Stomach smooth muscle (tissue), 2 donors: ENCODE results near the gene CEPT1.
A peak's percentile ranks its signal among the peaks of the same experiment; 100 is the strongest.
"Not testable (repeated sequence)": the region's sequence is repeated elsewhere in the genome, so short reads cannot be mapped to it uniquely, and the experiment has no call there.

Experiments
- H3K27ac ChIP-seq: one replicate; pipeline ENCODE4 v1.7.0; 2013; ENCODE audit warnings: mild to moderate bottlenecking, low read length, inconsistent platforms
- H3K27me3 ChIP-seq, 2 donors: one replicate each; pipeline ENCODE4 v1.7.0; 2013; ENCODE audit warnings: low read length in 2 of 2; ENCODE audit not compliant: insufficient read depth in 2 of 2, control insufficient read depth in 1 of 2
- H3K36me3 ChIP-seq, 2 donors: one replicate each; pipeline ENCODE4 v1.7.0; 2013; ENCODE audit warnings: low read length in 2 of 2; ENCODE audit not compliant: control insufficient read depth in 2 of 2, insufficient read depth in 2 of 2
- H3K4me1 ChIP-seq: one replicate; pipeline ENCODE4 v1.7.0; 2013; ENCODE audit warnings: low read length; ENCODE audit not compliant: control insufficient read depth, insufficient read depth
- H3K4me3 ChIP-seq, 2 donors: one replicate each; pipeline ENCODE4 v1.7.0; 2013; ENCODE audit warnings: low read length in 2 of 2
- H3K9ac ChIP-seq, 2 donors: one replicate each; pipeline ENCODE4 v1.7.0; 2013; ENCODE audit warnings: low read length in 2 of 2, mild to moderate bottlenecking in 1 of 2
- H3K9me3 ChIP-seq, 2 donors: one replicate each; pipeline ENCODE4 v1.7.0; 2013; ENCODE audit warnings: low read length in 2 of 2; ENCODE audit not compliant: control insufficient read depth in 2 of 2
- donor health status: healthy.
- donor health status: Pancreatic carcinoma.

CEPT1 gene

DNA sequence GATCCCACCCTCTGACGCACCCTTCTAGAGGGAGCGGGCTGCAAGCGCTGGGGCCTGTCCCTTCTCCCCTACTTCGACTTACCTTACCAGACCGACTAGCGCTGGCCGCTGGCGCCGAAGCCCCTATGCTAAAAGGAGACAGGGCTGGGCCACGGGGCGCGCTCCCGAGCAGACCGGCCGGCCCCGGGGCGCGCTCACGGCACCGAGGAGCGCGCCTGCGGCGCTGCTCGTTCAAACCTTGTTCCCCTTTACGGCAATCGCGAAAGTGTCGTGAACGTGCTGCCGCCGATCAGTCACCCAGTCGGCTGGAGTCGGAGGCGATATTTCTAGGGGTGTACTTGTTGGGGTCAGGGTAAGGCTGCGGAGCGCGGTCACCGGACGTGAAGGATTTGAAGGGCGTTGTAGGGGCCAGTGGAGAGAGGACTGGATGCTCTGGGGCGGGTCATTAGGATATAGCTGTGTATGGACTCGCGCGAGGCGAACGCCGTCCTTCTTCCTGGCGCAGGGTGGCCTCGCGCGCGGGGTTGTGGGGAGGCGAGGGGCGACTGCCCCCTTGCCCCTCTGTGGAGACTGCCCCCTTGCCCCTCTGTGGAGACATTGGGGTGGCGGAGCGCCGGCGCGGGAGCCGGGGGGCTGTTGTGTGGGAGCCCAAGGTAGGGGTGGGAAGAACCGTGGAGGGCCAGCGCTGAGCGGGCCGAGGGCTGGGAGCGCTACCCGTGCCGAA, at the start of gene CEPT1, which contains the start of gene DRAM2:
Gene CEPT1, plus strand, starts transcription at position 268 of the 724 bp plus-strand sequence. CDS start 7,492 bp downstream, outside the sequence.
Gene DRAM2, minus strand, starts transcription at position 138 of the 724 bp plus-strand sequence. CDS start 8,539 bp downstream, outside the sequence.
- Histone ChIP-seq H3K27me3 (no peaks in the 10 kb centered on the region), H3K4me1 (peaks cover 6% of the 10 kb centered on the region), H3K36me3 (peaks cover 0 to 1% of the 10 kb centered on the region in 2 donors), H3K9ac (peak within 1 kb of the TSS; percentile 90 to 93), H3K9me3 (no peaks in the 10 kb centered on the region), H3K27ac (peak within 1 kb of the TSS; percentile 77), H3K4me3 (peak within 1 kb of the TSS; percentile 90 to 91)

DNA sequence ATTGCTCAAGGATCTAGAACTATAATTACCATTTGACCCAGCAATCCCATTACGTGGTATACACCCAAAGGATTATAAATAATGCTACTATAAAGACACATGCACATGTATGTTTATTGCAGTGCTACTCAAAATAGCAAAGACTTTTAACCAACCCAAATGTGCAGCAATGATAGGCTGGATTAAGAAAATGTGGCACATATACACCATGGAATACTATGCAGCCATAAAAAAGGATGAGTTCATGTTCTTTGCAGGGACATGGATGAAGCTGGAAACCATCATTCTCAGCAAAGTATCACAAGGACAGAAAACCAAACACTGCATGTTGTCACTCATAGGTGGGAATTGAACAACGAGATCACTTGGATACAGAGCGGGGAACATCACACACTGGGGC, 44.6 kb upstream of the CEPT1 start:
- not testable (repeated sequence) for H3K27me3 ChIP-seq, H3K4me1 ChIP-seq, H3K4me3 ChIP-seq, H3K9ac ChIP-seq, H3K36me3 ChIP-seq, H3K9me3 ChIP-seq, H3K27ac ChIP-seq

DNA sequence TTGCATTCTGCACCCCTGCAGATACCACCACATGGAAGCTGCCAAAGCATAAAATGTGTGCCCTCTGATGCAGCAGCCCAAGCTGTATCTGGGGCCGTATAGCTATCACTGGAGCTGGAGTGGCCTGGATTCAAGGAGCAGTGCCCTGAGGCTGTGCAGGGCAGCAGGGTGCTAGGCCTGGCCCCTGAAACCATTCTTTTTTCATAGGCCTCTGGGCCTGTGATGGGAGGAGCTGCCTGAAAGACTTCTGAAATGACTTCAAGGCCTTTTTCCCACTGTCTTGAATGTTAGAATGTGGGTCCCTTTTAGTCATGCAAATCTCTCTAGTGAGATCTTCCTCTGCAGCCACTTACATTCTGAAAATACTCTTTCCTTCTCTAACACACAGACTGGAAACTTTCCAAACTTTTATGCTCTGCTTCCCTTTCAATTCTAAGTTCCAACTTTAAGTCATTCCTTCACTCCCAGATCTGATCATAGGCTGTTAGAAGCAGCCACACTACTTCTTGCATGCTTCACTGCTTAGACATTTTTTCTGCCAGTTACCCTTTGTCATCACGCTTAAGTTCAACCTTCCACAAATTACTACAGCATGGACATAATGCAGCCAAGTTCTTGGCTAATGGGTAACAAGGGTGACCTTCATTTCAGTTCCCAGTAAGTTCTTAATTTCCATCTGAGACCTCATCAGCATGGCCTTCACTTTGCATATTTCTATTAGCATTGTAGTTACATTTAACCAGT, 42.5 kb upstream of the CEPT1 start:
- H3K4me3 ChIP-seq, result no peak overlapping the region
- no peak overlapping the region for H3K9ac ChIP-seq
- H3K9me3 ChIP-seq, result peaks cover 3 to 4% of the 10 kb centered on the region in 2 donors
- H3K27me3 ChIP-seq, result no peaks in the 10 kb centered on the region
- H3K4me1 ChIP-seq, result no peaks in the 10 kb centered on the region
- H3K36me3 ChIP-seq, result no peaks in the 10 kb centered on the region
- no peak overlapping the region for H3K27ac ChIP-seq

DNA sequence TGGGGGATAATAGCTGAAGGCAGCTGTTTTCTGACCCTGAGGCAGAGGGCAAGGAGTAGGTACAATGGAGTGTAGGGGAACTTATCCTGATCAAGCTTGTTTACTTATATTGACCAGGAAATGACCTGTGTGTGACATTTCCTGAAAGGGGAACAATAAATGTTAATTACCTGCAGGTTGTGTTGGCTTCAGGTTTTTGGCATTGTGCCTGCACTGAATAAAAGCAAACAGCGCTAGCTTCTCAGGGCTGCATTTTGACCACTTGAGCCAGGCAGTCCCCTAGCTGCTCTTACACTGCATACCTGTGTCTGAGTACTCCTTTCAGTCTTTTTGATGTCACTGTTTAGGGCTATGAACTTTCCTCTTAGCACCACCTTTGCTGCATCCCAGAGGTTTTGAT, 40.7 kb upstream of the CEPT1 start:
- Histone ChIP-seq H3K9ac (no peak overlapping the region), H3K4me3 (no peak overlapping the region), H3K27me3 (no peaks in the 10 kb centered on the region), H3K4me1 (no peaks in the 10 kb centered on the region), H3K9me3 (peaks cover 3 to 4% of the 10 kb centered on the region in 2 donors), H3K27ac (no peak overlapping the region), H3K36me3 (no peaks in the 10 kb centered on the region)

DNA sequence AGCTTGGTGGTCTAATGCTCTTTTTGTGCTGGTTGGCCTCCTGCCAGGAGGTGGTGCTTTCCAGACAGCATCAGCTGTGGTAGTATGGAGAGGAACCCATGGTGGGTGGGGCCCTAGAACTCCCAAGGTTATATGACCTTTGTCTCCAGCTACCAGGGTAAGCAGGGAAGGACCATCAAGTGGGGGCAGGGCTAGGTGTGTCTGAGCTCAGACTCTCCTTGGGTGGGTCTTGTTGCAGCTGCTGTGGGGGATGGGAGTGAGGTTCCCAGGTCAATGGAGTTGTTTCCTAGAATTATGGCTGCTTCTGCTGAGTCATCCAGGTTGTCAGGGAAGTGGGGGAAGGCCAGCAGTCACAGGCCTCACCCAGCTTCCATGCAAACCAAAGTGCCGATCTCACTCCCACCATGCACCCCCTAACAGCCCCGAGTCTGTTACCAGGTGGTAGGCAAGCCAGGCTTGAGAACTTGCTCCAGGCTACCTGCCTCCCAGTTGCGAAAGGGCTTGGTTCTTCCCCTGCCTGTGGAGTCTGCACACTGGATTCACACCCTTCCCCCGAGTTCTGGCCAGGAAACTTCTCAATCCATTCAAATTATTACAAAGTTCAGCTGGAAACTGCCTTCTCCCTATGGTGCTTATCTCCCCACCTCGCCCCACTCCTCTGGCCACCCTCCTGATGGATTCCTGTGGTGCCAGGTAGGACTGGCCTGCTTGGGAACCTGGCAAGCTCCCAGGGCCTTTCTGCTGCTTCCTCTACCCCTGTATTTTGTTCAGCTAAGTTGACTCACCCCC, 38.0 kb upstream of the CEPT1 start:
- no peak overlapping the region for H3K27ac ChIP-seq
- no peak overlapping the region for H3K9ac ChIP-seq
- no peaks in the 10 kb centered on the region for H3K4me1 ChIP-seq
- peaks cover 0 to 4% of the 10 kb centered on the region in 2 donors for H3K9me3 ChIP-seq
- no peak overlapping the region for H3K4me3 ChIP-seq
- H3K27me3 ChIP-seq, result no peaks in the 10 kb centered on the region
- H3K36me3 ChIP-seq, result no peaks in the 10 kb centered on the region

DNA sequence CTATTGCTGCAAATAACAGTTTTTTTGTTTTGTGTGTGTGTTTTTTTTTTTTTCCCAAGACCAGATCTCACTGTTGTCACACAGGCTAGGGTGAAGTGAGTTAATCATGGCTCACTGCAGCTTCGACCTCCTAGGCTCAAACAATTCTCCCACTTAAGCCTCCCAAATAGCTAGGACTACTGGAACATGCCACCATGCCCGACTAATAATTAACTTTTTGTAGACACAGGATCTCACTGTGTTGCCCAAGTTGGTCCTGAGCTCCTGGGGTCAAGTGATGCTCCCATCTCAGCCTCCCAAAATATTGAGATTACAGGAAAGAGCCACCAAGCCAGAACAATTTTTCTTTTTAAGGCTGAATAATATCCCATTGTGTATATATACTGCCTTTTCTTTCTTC, 35.0 kb upstream of the CEPT1 start:
- H3K27ac ChIP-seq, result no peak overlapping the region
- H3K4me1 ChIP-seq, result no peaks in the 10 kb centered on the region
- no peak overlapping the region for H3K9ac ChIP-seq
- H3K9me3 ChIP-seq, result peaks cover 0 to 4% of the 10 kb centered on the region in 2 donors
- no peaks in the 10 kb centered on the region for H3K36me3 ChIP-seq
- H3K4me3 ChIP-seq, result no peak overlapping the region
- no peaks in the 10 kb centered on the region for H3K27me3 ChIP-seq

DNA sequence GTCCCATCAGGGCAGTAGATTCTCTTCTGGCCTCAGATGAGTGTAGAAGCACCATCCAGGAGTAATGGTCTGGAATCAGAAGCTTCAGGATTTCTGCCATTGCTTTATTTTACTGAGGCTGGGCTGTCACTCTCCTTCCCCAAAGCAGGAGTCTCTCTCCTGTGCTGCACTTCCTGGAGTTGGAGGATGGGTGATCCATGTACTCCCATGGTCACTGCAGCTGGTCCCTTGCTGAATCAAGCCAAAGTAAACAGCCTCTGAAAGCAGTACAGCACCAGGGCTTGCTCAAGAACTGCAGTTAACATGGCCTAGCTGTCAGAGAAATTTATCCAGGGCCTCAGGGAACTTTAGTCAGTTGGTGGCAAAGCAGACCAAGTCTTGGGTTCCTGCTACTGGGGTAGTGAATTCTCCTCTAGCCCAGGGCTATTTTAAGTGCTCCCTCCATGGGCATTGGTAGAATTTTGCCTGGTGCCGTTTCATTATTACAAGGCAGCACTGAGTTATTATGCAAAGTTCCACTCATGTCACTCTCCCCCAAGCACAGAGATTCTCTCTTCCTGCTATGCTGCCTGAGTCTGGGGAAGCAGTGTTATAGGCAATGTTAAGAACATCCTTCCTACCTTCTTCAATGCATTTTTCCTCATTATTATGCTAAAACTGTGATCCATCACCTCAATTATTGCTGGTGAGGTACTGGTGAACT, 29.7 kb upstream of the CEPT1 start:
- no peak overlapping the region for H3K4me3 ChIP-seq
- no peaks in the 10 kb centered on the region for H3K27me3 ChIP-seq
- no peaks in the 10 kb centered on the region for H3K4me1 ChIP-seq
- H3K27ac ChIP-seq, result no peak overlapping the region
- H3K36me3 ChIP-seq, result peaks cover 2 to 3% of the 10 kb centered on the region in 2 donors
- H3K9me3 ChIP-seq, result no peaks in the 10 kb centered on the region
- H3K9ac ChIP-seq, result no peak overlapping the region

DNA sequence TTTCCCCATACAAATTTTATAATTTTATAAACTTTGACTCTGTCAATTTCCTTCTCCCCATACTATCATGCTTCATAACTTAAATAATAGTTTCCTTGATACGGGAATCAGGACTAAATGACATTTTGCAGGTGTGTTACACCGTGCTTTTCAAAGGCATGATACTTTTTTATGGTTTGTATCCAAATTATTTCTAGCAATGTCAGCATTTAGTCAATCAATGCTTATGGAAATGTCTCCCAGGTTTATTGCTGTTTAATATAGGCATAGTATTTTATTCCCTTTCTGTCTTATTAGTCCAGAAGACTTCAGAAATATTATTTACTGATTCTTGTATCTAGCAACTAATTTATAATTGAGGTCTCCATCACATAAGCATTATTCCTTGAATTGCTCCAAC, 23.5 kb upstream of the CEPT1 start:
- Histone ChIP-seq H3K27ac (no peak overlapping the region), H3K9me3 (no peaks in the 10 kb centered on the region), H3K36me3 (peaks cover 12 to 34% of the 10 kb centered on the region in 2 donors), H3K4me1 (no peaks in the 10 kb centered on the region), H3K27me3 (no peaks in the 10 kb centered on the region), H3K9ac (no peak overlapping the region), H3K4me3 (no peak overlapping the region)

DNA sequence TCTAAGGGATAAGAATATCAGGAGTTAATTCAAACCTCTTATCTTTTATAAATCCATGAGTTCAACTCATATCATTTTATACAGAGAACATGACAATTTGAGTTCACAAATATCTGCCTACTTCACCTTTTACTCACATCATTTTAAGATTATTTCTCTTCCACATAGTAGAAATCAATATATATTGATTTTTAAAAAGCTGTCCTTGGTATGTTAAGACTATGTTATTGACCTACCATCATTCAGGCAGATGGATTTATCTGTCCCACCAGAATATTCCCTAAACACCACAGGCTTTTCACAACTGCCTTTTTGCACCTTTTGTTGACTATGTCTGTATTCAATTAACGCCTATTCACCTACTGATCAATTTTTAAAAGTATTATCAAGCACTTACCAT, 13.7 kb upstream of the CEPT1 start:
- H3K27me3 ChIP-seq, result no peaks in the 10 kb centered on the region
- no peak overlapping the region for H3K27ac ChIP-seq
- peaks cover 6 to 17% of the 10 kb centered on the region in 2 donors for H3K36me3 ChIP-seq

More for the DNA sequence above, 13.7 kb upstream of the CEPT1 start:
- Histone ChIP-seq H3K9ac (no peak overlapping the region), H3K4me3 (no peak overlapping the region), H3K4me1 (no peaks in the 10 kb centered on the region), H3K9me3 (no peaks in the 10 kb centered on the region)
